ENCODE data around the gene INSYN2B.

- no peak for TF ChIP-seq CTCF (IDR thresholded peaks at IDR 0.05)
- no peak for TF ChIP-seq EZH2 (IDR thresholded peaks at IDR 0.05)
- TF ChIP-seq EZH2phosphoT487 (IDR thresholded peaks at IDR 0.05), result no peak
Observed at GRCh38 chr5:169861934-169862333, 118.4 kb downstream of the INSYN2B start.

Measured in neural progenitor cell (in vitro differentiated cells).